Trophoblast cell (in vitro differentiated cells and primary cell): ENCODE results near the gene KIF17.

Source experiments
- DNase-seq, 2 donors: peaks; one replicate each; pipeline ENCODE4 v3.0.0-alpha.2; 2016
- H2AFZ ChIP-seq: 2 replicates; pipeline ENCODE4 v1.6.1; 2013; ENCODE audit warnings: low read length, moderate library complexity, mild to moderate bottlenecking; ENCODE audit not compliant: insufficient read depth, poor library complexity
- H2AK5ac ChIP-seq: 2 replicates; pipeline ENCODE4 v1.6.1; 2013; ENCODE audit warnings: mild to moderate bottlenecking, low read length
- H2BK120ac ChIP-seq: 2 replicates; pipeline ENCODE4 v1.6.1; 2013; ENCODE audit warnings: low read length, mild to moderate bottlenecking, moderate library complexity; ENCODE audit not compliant: insufficient read depth, poor library complexity
- H2BK12ac ChIP-seq: 2 replicates; pipeline ENCODE4 v1.6.1; 2013; ENCODE audit warnings: mild to moderate bottlenecking, low read length, moderate library complexity
- H2BK5ac ChIP-seq: 2 replicates; pipeline ENCODE4 v1.6.1; 2013; ENCODE audit warnings: low read length, low read depth, moderate library complexity, mild to moderate bottlenecking; ENCODE audit not compliant: poor library complexity
- H3K14ac ChIP-seq: 2 replicates; pipeline ENCODE4 v1.6.1; 2013; ENCODE audit warnings: mild to moderate bottlenecking, low read length
- H3K18ac ChIP-seq: 2 replicates; pipeline ENCODE4 v1.6.1; 2013; ENCODE audit warnings: mild to moderate bottlenecking, low read length
- H3K23ac ChIP-seq: 2 replicates; pipeline ENCODE4 v1.6.1; 2013; ENCODE audit warnings: low read length
- H3K27ac ChIP-seq: 2 replicates; pipeline ENCODE4 v1.5.1; 2013; ENCODE audit warnings: low read depth, mild to moderate bottlenecking, inconsistent platforms, low read length, moderate library complexity
- H3K27me3 ChIP-seq: 2 replicates; pipeline ENCODE4 v1.6.1; 2013; ENCODE audit warnings: inconsistent platforms, mild to moderate bottlenecking, low read length, moderate library complexity; ENCODE audit not compliant: insufficient read depth
- H3K36me3 ChIP-seq, 2 experiments: 1 replicate in 1 of 2; 2 replicates in 1 of 2; pipeline ENCODE4 v1.6.1; 2013; ENCODE audit warnings: low read length in 2 of 2, mild to moderate bottlenecking in 2 of 2, moderate library complexity in 1 of 2; ENCODE audit not compliant: insufficient read depth in 2 of 2, control insufficient read depth in 1 of 2
- H3K4ac ChIP-seq: 2 replicates; pipeline ENCODE4 v1.6.1; 2013; ENCODE audit warnings: low read depth, mild to moderate bottlenecking, low read length, moderate library complexity
- H3K4me1 ChIP-seq, 2 experiments: 1 replicate in 1 of 2; 2 replicates in 1 of 2; pipeline ENCODE4 v1.6.1; 2013; ENCODE audit warnings: low read length in 2 of 2, mild to moderate bottlenecking in 2 of 2, moderate library complexity in 1 of 2; ENCODE audit not compliant: insufficient read depth in 2 of 2, control insufficient read depth in 1 of 2
- H3K4me2 ChIP-seq: 2 replicates; pipeline ENCODE4 v1.6.1; 2013; ENCODE audit warnings: inconsistent platforms, mild to moderate bottlenecking, low read length, moderate library complexity
- H3K4me3 ChIP-seq: 2 replicates; pipeline ENCODE4 v1.5.1; 2013; ENCODE audit warnings: mild to moderate bottlenecking, low read depth, low read length, inconsistent platforms
- H3K79me1 ChIP-seq: one replicate; pipeline ENCODE4 v1.6.1; 2013; ENCODE audit warnings: low read length
- H3K79me2 ChIP-seq: 2 replicates; pipeline ENCODE4 v1.6.1; 2013; ENCODE audit warnings: low read length, mild to moderate bottlenecking; ENCODE audit not compliant: control insufficient read depth, insufficient read depth, poor library complexity
- H3K9ac ChIP-seq: 2 replicates; pipeline ENCODE4 v1.6.1; 2013; ENCODE audit warnings: mild to moderate bottlenecking, low read length
- H3K9me3 ChIP-seq: 2 replicates; pipeline ENCODE4 v1.6.1; 2013; ENCODE audit warnings: low read depth, mild to moderate bottlenecking, control low read depth, inconsistent platforms, low read length; ENCODE audit not compliant: insufficient read depth
- H4K12ac ChIP-seq: 2 replicates; pipeline ENCODE4 v1.6.1; 2013; ENCODE audit warnings: low read depth, mild to moderate bottlenecking, low read length, moderate library complexity
- H4K8ac ChIP-seq: 2 replicates; pipeline ENCODE4 v1.6.1; 2013; ENCODE audit warnings: low read depth, mild to moderate bottlenecking, low read length, moderate library complexity
- H4K91ac ChIP-seq: one replicate; pipeline ENCODE4 v1.6.1; 2013; ENCODE audit warnings: low read depth, mild to moderate bottlenecking, low read length, moderate library complexity
- WGBS: extraction: QIAGEN DNeasy Blood & Tissue Kit; methylation state at CpG from one replicate; pipeline ENCODE4 v1.1.7; 2013; ENCODE audit warnings: missing lambda C conversion rate; ENCODE audit not compliant: insufficient read length, insufficient coverage; ENCODE audit errors: extremely low coverage; 5-methylcytosine and 5-hydroxymethylcytosine counted together

The KIF17 gene

DNA sequence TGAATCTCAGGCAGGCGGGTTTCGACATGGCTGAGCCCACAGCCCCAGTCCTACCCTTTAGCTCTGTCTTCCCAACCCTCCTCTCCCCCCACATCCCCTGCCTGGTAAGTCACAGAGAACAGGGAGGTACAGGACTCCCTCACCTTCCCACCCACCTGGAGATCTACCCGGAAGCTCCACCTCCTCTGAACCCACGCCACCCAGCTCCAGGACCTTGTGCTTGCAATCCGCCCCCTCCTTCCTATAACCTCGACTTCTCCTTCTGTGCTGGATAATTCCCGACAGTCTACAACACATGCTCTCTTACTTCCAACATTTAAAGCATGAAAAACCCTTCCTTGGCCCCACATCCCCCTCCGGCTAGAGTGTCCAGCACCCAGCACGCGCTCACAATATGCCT is 22.3 kb downstream of the KIF17 start:
- Histone ChIP-seq H3K27ac (no peak overlapping the region), H2BK120ac (no peak overlapping the region), H3K36me3 (no peaks in the 10 kb centered on the region), H4K8ac (no peak overlapping the region), H3K27me3 (no peaks in the 10 kb centered on the region), H4K12ac (no peak overlapping the region), H3K79me2 (no peaks in the 10 kb centered on the region), H3K23ac (no peak overlapping the region), H2AK5ac (no peak overlapping the region), H3K9ac (no peak overlapping the region), H2BK5ac (no peak overlapping the region), H2AFZ (no peak overlapping the region), H2BK12ac (no peak overlapping the region), H3K4ac (no peak overlapping the region), H4K91ac (no peak overlapping the region), H3K9me3 (no peaks in the 10 kb centered on the region), H3K4me2 (no peak overlapping the region), H3K79me1 (peaks cover 10% of the 10 kb centered on the region), H3K4me3 (no peak overlapping the region), H3K4me1 (peaks cover 23 to 24% of the 10 kb centered on the region in 2 experiments), H3K14ac (no peak overlapping the region), H3K18ac (no peak overlapping the region)
- no peak for DNase-seq
- no CpG with 5 or more reads among the region's 10 CpGs for WGBS

DNA sequence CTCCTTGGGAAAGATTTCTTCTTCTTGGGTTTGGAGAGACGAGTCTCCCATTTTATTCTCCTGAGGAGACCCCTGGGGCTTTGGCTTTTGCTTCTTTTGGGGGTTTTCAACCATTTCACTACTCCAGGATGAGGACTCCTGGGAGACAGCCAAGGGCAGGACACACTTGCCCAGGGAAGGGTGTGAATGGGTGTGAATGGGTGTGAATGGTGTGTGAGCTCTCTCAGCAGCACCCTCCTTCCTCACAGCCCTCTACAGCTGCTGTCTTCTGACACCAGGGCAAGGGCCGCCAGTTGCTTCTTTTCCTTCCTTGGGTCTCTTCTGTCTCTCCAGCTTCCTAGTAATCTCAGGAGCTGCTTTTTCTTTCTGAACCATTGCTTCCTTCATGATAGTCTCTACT is 24.2 kb downstream of the KIF17 start:
- H2BK12ac ChIP-seq: no peak overlapping the region
- H3K18ac ChIP-seq: no peak overlapping the region
- H3K14ac ChIP-seq: no peak overlapping the region
- H3K4me2 ChIP-seq: no peak overlapping the region
- H4K12ac ChIP-seq: no peak overlapping the region
- H3K23ac ChIP-seq: no peak overlapping the region
- H3K4me1 ChIP-seq: peaks cover 13 to 14% of the 10 kb centered on the region in 2 experiments
- H4K8ac ChIP-seq: no peak overlapping the region
- H4K91ac ChIP-seq: no peak overlapping the region
- H3K27me3 ChIP-seq: no peaks in the 10 kb centered on the region
- H2BK5ac ChIP-seq: no peak overlapping the region
- H3K4me3 ChIP-seq: no peak overlapping the region
- WGBS: no CpG with 5 or more reads among the region's 2 CpGs
- no peaks in the 10 kb centered on the region for H3K9me3 ChIP-seq
- no peak for DNase-seq
- no peak overlapping the region for H2AK5ac ChIP-seq
- H3K27ac ChIP-seq: no peak overlapping the region
- H3K36me3 ChIP-seq: no peaks in the 10 kb centered on the region
- peaks cover 10% of the 10 kb centered on the region for H3K79me1 ChIP-seq
- no peak overlapping the region for H3K9ac ChIP-seq
- no peak overlapping the region for H2AFZ ChIP-seq
- no peaks in the 10 kb centered on the region for H3K79me2 ChIP-seq
- H2BK120ac ChIP-seq: no peak overlapping the region
- H3K4ac ChIP-seq: no peak overlapping the region

DNA sequence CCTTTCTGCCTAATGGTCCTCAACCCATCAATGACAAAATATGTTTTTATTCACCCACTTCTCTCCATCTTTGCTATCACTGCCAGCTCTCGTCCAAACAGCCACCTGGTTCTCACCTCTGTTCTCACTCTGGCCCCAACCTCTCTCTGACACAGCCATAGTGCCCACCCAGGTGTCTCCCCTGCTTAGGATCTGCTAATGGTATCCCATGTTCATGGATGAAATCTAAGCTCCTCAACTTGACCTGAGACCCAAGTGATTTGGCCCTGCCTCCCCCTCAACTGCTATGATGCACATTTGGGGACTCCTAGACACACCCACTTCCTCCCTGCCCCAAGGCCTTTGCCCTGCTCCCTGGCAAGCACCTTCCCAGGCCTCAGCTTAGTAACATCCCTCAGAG is 25.9 kb downstream of the KIF17 start:
- no peak overlapping the region for H2BK5ac ChIP-seq
- no peaks in the 10 kb centered on the region for H3K79me2 ChIP-seq
- no peak overlapping the region for H3K4ac ChIP-seq
- H4K91ac ChIP-seq: no peak overlapping the region
- H3K9me3 ChIP-seq: no peaks in the 10 kb centered on the region
- peaks cover under 1% of the 10 kb centered on the region in 2 experiments for H3K4me1 ChIP-seq
- no peak overlapping the region for H3K18ac ChIP-seq
- H4K12ac ChIP-seq: no peak overlapping the region
- no peak overlapping the region for H2AK5ac ChIP-seq
- no peak overlapping the region for H4K8ac ChIP-seq
- no peak overlapping the region for H3K4me3 ChIP-seq
- H3K27ac ChIP-seq: no peak overlapping the region
- H3K23ac ChIP-seq: no peak overlapping the region
- no peak overlapping the region for H3K9ac ChIP-seq
- peaks cover 2% of the 10 kb centered on the region for H3K79me1 ChIP-seq
- no peak overlapping the region for H2AFZ ChIP-seq
- no peaks in the 10 kb centered on the region for H3K27me3 ChIP-seq
- DNase-seq: no peak
- no peak overlapping the region for H2BK120ac ChIP-seq
- H2BK12ac ChIP-seq: no peak overlapping the region
- no peak overlapping the region for H3K4me2 ChIP-seq
- no CpG with 5 or more reads among the region's 1 CpG for WGBS
- H3K14ac ChIP-seq: no peak overlapping the region
- no peaks in the 10 kb centered on the region for H3K36me3 ChIP-seq

DNA sequence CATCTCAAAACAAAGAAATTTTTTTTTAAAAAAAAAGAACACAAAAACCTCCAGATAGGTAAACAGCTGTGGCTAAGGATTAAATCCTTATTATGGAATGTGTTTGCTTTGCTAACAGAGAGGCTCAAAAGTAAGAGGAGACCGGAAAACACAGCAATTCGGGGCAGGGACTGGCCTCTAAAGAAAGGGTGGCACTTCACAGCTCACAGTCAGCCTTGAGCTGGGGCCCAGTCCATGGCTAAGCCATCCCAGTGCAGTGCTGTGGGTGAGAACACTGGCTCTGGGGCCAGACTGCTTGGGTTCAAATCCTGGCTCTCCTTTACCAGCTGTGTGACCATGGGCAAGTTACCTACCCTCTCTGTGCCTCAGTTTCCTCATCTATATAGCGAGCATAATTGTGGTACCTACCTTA is 28.2 kb downstream of the KIF17 start:
- Histone ChIP-seq H3K79me2 (no peaks in the 10 kb centered on the region), H3K4me2 (no peak overlapping the region), H3K4me3 (no peak overlapping the region), H3K4me1 (no peaks in the 10 kb centered on the region), H3K18ac (no peak overlapping the region), H3K9me3 (no peaks in the 10 kb centered on the region), H3K79me1 (no peaks in the 10 kb centered on the region), H3K9ac (no peak overlapping the region), H4K12ac (no peak overlapping the region), H2BK5ac (no peak overlapping the region), H2BK12ac (no peak overlapping the region), H4K91ac (no peak overlapping the region), H2AFZ (no peak overlapping the region), H3K14ac (no peak overlapping the region), H3K23ac (no peak overlapping the region), H4K8ac (no peak overlapping the region), H3K27ac (no peak overlapping the region), H2AK5ac (no peak overlapping the region), H2BK120ac (no peak overlapping the region), H3K27me3 (no peaks in the 10 kb centered on the region), H3K36me3 (no peaks in the 10 kb centered on the region), H3K4ac (no peak overlapping the region)
- no peak for DNase-seq
- WGBS: no CpG with 5 or more reads among the region's 3 CpGs
